HG02642 (cell line): Measurements from ENCODE around the gene ADCK1.
"Not testable (repeated sequence)": the region's sequence is repeated elsewhere in the genome, so short reads cannot be mapped to it uniquely, and the experiment has no call there.

Experiments
- ATAC-seq: cut with Tn5 transposase; IDR thresholded peaks from one replicate; pipeline ENCODE4 v1.9.1; 2021; ENCODE audit warnings: mild to moderate bottlenecking; ENCODE audit not compliant: unreplicated experiment, poor library complexity

The ADCK1 gene

DNA sequence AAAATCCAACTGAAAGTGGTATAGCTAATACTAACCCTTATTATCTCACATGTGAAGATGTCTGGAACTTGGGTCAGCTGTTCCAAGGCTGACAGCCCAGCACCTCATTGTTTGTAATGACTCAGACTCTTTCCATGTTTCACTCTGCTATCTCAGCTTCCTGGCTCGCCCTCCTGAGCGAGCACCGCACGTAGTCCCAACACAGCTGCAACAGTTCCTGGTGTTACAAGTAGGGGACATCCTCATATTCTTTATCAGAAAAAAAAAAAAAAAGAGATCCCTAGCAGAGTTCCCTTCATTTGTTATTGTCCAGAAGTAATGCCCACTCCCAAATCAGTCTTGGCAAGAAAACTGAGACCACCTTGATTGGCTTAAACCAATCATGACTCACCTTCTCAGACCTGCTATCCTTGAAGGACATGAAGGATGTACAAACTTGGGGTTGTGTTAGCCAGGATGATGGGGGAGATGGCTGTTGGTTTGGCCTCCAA, 92.5 kb downstream of the ADCK1 start:
- no peak for ATAC-seq

DNA sequence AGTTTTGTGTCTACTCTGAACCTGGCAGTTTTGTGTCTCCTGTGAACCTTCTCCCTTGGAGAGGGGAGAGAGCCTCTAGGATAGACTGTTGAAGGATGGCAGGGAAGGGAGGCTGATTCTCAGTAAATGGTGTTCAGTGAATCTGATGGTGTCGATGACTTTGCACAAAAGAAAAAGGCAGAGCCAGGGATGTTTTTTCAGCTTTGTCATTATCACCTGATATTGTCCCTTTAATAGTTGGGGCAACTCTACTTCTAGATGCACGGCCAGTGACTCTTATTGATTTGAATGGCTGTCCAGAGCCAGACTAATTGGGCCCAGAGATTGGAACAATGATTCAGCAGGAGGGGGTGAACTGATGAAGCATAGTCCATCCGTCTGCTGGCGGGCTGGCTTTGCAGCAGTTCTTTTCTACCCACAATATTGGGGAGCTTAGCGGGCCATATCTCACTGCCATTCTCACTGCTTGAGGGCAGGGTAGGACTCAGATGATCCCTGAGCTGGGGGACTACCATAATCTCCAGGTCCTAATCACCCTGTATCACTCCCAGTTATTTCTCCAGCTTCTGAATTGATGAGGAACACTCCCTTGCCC, 93.1 kb downstream of the ADCK1 start:
- no peak for ATAC-seq

DNA sequence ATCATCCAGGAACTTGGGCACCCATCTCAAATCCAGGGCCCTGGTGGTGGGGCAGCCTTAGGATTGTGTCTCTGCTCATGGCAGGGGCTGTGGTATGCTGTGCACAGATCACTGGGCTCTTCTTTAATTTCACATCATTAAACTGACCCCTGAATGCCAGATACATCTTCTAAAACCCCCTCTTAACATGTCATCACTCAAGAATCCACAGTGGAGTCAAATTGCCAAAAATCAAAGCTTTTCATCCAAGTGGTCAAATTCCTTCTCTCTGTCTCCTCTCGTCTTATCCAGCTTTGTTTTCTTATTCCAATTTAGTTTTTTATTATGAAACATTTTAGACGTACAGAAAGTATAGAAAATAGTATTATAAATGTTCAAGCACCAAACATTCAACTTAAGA, 97.5 kb downstream of the ADCK1 start:
- ATAC-seq = no peak

DNA sequence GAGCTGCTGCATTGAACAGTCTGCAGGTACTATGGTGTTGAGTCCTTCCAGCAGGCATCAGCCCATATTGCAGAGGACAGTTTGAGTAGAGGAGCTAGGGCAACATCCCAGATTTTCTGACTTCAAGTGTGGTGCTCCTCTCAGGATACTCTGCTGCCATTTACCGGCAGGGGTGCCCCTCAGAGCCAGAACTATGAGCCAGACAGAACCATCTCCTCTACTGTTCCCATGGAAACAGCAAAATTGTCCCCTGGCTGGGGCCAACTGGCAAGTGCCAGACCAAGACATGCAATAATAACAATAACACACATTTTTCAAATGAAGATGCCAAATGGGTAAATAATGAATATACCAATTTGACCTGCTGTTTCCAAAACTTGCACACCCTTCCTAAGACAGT, 102.9 kb downstream of the ADCK1 start:
- ATAC-seq = no peak

DNA sequence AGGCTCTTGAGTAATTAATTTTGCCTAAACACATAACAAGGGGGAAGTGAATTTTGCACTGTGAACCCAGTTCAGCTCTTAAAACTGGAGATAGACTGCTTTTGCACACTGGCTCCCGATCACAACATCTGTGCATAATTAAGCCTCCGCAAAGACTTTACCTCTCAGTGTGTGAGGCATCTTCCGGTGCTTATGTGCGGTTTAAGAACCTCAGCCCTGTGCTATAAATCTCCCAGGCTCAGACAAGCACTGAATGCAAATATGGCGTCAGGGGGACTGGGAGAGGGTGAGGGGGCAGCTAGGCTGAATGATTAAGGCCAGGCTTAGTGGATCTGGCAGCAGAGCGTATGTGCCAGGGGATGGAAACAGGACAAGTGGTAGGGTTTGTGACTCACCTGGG, 103.3 kb downstream of the ADCK1 start:
- ATAC-seq = no peak

DNA sequence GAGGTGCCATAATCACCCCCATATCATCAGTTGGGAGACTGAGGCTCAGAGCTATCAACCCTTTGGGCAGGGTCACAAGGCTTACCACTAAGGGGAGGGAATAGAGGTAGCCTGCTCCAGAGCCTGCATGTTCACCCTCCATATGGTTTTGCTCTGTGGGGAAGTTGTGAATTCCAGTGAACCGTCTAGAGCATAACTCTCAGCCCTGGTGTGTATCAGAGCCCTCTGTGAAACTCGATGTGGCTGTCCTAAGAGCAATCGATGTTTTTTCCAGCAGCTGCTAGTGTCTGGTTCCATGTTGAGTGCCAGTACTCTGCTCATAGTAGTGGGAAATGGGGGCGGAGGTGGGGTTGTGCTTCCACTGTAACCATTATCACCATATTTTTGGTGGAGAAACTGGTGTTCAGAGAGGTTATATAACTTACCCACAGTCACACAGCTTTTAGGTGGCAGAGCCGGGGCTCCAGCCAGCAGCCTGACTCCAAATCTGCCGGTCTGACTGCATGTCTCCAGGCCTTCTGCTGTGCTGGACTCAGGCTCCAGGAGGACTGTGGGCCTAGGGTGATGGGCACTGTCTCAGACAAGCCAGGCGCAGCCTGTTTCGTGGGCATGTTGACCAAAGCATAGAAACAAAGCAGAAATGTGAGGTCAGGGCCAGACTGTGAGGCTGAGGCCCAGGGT, 104.2 kb downstream of the ADCK1 start:
- no peak for ATAC-seq

DNA sequence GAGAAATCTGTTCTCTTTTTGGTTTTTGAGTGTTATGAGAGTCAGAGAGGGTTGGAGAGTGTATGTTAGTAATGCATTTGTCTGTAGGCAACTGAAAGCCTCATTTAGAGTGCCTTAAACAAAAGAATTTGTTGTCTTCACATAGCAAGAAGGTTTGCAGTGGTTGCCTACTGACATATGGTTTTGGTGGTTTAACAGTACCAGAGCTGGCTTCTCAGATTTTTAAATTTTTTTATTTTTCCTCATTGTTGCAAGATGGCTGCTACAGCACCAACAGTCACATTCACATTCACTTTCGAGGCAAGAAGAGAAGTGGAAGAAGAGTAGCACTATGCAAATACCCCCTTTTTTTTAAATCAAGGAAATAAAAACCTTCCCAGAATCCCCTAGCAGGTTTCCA, 106.5 kb downstream of the ADCK1 start:
- ATAC-seq = no peak

DNA sequence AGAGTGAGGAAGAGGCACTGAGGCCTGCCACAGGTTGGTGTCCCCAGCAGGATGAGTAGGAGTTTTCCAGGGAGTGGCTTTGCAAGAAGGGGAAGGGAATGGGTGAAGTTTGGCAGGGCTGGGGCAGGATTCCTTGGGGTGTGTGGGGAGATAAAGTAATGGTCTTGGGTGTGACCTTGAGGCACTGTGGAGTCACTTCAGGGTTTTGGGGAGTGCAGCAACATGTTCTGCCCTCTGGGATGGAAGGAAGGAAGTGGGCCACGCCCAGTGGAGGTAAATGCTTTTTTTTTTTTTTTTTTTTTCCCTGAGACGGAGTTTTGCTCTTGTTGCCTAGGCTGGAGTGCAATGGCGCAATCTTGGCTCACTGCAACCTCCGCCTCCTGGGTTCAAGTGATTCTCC, 108.9 kb downstream of the ADCK1 start:
- no peak for ATAC-seq

DNA sequence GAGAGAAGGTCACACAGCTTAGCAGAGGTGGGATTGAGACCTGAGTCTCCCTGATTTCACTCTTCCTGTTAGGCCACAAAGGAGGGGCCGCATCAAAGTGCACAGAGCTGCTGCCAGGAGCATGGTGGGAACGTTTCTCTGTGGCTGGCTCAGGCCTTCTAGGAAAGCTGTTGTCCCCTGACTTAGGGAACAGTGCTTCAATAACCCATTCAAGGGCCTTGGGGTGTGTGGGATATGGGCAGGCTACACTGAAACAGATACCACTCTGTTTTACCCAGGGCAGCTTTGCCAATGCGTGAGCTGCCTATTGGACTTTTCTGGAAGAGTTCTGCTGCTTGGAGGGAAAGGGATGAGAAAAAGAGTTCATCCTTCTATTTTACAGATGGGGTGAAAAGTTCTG, 110.0 kb downstream of the ADCK1 start:
- ATAC-seq = no peak

DNA sequence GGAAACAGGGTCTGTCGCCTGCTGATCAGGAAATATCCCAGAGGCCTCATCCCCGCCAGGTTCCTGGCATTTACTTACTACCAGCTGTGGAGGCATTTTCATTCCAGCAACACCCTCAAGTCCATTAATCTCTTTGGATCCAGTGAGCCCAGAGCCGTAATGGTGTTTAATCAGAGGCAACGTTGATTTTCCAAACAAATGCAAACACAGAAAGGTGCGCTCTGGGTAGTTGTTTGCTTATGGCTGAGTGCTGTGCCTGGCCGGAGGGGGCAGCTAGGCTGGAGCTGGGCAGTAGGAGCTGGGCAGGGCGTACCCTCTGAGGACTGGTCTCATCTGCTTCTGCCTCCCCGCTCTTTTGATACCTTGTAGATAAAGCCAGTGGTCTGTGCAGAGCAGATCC, 110.6 kb downstream of the ADCK1 start:
- no peak for ATAC-seq

DNA sequence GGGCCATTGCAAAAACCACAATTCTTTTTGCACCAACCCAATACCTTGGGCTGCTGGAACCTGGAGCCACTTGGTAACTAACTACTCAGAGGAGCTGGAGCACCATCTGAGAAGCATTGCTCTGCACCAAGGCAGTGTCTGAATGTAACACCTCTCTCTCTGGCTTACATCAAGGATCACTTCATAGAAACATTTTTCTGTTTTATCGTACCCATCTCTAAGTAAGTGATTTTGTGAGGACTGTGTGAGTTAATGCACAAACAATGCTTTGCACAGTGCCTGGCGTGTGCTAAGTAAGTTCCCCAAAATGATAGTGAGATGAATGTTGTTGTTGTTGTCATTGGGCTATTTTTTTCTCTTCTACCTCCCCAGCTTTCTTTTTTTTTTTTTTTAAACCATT, 111.4 kb downstream of the ADCK1 start:
- ATAC-seq = no peak

DNA sequence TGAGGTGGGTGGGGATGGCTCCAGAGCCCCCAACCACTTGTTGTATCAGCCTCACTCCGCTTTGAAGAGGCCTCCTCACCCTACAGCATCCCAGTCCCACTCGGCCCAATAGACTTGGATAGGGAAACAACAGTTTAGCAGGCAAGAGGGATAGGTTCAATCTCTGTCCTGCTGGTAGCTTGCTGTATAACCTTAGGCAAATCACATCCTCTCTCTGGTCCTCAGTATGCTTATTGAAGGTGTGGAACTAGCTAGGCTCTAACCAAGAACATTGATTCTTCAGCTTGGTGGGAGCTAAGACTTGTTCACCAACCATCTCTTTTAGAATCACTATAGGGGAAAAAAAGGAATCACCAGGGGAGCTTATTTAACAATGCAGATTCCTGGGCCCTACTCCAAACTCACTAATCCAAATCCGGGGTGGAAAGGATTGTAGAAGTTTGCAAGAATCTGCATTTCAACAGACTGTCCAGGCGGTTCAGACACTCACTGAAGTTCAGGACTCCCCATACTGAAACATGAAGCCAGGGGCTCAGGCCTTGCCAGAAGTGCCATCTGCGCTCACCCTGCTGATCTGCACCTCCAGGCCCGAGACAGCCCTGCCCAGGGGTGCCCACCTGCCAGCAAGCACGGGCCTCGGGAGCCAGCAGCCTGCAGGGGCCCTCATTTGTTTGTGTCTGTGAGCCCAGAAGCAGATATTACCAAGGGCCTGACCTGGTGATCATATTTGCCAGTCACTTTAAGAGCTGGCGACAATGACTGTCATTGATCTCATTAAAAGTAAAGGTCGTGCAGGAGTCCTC, 113.0 kb downstream of the ADCK1 start:
- no peak for ATAC-seq

DNA sequence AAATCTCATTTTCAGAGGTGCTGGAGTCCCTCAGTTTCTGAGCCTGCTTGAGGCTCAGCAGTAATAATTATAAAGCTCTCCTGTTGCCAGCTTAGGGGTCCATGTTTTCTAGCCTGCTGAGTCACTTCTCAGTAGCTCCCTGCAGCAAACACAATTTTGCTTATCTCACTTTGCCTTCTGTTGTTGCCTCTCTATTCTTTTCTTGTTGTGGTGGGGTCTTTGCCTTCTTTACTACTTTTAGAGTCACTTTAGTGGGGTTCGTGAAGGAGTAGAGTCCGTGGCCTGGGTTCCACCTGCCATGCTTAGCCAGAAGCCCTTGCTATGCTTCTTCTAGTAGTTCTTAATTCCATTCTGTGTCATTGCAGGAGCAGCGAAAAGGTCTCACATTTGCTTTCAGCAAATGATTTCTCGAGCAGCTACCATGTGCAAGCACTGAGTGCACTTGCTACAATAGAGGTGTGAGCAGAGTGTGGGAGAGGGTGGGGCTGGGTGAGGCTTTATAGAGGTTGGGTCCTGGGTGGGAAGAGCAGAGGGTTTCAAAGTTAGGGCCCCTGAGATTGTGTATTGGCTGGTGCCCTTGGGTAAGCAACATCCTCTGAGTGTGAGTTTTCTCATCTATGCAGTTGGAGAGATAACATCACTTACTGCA, 114.3 kb downstream of the ADCK1 start:
- ATAC-seq = no peak

DNA sequence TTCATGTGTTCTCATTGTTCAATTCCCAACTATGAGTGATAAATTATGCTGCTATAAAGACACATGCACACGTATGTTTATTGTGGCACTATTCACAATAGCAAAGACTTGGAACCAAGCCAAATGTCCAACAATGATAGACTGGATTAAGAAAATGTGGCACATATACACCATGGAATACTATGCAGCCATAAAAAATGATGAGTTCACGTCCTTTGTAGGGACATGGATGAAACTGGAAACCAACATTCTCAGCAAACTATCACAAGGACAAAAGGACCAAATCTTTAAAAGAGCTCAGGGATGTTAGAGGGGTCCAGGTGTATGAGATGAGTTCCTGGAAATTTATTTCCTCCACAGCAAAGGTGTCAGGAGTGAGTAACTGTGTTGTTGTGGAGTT, 115.5 kb downstream of the ADCK1 start:
- not testable (repeated sequence) for ATAC-seq

DNA sequence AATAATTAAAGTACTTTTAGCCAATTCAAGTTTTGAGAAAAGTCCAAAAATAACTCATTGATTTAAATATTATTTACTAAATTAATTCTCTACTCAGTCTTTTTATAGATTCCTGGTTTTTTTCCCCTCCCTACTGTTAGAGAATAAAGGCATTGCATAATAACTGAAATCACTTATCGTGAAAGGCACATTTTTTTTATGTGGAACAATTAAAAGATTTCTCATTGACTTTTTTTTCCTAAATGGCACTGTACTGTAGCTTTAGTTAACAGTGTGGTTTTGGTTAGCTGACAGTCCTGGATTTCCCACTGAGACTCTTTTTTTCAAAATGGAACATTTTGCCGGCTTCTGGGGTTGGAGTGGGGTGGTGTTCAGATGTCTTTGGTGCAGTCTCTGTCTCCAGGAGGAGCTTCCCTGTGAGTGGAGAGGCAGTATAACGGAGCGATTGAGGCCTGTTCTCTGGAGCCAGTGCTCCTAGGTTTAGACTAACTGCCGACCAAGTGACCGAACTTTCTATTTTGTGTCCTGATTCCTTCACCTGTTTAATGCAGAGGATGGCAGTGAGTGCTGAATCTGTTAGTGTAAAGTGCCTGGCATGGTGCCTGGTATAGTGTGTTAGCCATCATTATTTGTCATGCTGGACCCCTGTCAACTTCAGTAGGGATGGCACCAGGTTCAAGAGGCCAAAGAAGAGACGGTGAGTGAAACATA, 117.7 kb downstream of the ADCK1 start:
- no peak for ATAC-seq

DNA sequence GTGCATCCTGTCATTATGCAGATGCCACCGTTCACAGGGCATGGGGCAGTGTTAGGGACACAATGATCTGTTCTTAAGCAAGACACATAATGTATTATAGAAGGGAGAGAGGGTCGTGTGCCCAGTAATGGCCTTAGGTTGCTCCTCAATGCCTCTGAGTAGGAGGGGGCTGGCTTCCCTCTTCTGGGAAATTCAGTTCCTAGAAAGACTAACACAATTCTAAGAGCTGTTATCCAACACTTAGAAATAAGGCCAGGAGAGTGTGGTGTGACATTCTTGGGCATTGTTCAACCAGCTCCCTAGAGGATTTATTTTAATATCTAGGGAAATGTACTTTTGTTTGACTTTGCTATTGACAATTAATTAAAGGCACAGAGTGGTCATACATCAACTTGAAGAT, 118.5 kb downstream of the ADCK1 start:
- no peak for ATAC-seq

DNA sequence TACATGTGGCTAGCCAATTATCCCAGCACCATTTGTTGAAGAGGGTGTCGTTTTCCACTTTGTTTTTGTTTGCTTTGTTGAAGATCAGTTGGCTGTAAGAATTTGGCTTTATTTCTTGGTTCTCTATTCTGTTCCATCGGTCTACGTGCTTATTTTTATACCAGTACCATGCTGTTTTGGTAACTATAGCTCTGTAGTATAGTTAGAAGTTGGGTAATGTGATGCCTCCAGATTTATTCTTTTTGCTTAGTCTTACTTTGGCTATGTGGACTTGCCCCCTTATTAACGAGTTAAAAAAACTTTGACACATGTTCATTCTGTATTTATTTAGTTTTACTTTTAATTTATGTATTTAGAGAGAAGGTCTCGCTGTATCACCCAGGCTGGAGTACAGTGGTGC, 120.4 kb downstream of the ADCK1 start:
- ATAC-seq = no peak

DNA sequence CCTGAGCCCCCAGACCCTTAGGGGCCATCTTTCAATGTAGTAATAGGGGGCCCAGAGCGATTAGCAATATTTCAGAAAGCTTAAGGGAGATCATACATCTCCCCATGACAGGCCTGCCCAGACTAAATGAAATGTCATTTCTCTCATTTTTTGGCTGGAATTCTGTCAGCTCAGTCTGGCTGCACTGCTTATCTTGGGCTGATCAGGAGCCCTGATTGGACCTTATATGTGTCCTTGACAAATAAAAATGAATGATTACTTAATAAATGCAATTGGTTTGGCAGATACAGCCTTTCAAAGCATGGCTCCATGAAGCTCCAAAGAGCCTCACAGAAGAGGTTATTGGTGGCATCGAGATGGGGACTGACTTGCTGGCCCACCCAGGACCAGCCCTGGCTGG, 121.9 kb downstream of the ADCK1 start:
- ATAC-seq = no peak

DNA sequence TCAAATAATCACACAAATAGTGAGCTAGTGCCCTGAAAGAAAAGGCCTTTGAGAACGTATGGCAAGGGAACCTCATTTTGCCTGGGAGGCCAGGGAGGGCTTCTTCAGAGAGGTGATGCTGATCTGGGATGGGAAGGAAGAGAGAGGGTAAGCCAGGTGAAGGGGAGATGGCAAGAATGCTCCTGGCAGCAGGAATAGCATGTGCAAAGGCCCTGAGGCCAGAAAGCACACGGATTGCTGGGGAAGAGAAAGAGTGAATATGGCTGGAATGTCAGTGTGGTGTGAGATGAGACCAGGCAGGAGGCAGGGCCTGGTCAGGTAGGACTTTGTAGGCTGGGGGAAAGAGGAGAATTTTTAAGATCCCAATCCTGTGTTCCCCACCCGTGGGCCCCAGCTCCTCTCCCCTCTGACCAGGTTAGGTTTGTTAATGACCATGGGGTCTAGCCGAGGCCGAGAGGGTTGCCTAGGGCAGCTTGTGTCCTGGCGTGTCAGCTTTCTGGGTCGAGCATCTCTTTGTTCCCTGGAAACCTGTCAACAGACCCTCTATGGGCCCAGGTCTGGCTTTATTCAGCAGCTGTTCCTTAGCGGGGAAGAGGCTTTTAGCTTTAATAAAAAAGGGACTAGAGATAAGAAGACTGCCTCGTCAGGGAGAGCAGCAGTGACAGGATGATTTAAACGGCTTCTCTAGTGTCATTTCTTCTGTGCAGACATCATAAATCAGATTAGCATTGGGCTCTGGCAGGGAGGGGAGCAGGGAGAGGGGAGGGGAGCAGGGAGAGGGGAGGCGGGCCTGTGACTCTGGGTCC, 123.4 kb downstream of the ADCK1 start:
- ATAC-seq = no peak
